ENCODE data around the gene HACL1. TPM values are rescaled to one million over a fixed set of nuclear protein-coding genes. Genes with fewer than 3 reads are reported as not detected.

The HACL1 gene
- total RNA-seq, 1 donor from 2014 or later = 24.4 TPM

DNA sequence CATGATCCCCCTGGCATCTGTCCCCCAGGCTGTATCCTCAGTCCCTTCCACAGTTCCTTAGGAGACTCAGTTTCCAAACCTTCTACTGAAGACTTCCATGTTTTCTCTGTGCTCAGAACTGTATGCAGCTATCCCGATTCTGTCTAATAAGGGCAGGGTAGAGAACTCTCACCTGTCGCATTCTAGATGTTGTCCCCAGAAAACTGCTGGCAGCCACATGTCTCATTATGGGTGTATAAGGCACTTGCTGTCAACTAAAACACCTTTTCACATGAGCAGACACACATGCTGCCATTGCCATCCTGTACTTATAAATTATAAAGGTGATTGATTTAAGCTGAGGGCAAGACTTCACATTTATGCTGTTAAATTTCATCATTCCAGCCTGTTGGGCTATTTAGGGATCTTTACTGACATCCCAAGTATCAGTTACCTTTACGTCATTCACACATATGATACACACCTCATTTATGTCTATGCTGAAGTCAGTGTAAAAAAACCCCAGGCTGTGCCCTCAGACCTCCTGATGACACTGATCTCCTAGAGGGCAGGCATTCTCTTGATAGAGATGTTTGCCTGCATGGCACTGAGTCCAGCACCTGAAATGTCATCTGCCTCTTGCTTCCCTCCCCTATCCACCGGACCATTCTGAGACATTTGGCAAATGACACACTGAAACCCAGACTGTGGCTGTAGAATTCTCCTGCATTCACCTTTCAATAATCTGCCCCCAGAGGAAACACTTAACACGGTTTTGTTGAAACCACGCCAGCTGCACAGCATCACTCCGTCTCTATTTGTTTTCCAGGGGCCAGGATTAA lies 36.0 kb upstream of the HACL1 start:
- Mint-ChIP-seq H3K4me3 (ENCODE audit: low read depth) (no peak overlapping the region), H3K4me1 (ENCODE audit: low read depth) (peaks cover 21% of the 10 kb centered on the region), H3K36me3 (ENCODE audit: insufficient read depth) (peaks cover 13% of the 10 kb centered on the region), H3K27ac (no peak overlapping the region), H3K9me3 (ENCODE audit: low read depth) (no peaks in the 10 kb centered on the region), H3K27me3 (no peaks in the 10 kb centered on the region)
- DNase-seq (ENCODE audit: low spot score, unreplicated experiment) = no peak
- TF ChIP-seq, protein P1, sequence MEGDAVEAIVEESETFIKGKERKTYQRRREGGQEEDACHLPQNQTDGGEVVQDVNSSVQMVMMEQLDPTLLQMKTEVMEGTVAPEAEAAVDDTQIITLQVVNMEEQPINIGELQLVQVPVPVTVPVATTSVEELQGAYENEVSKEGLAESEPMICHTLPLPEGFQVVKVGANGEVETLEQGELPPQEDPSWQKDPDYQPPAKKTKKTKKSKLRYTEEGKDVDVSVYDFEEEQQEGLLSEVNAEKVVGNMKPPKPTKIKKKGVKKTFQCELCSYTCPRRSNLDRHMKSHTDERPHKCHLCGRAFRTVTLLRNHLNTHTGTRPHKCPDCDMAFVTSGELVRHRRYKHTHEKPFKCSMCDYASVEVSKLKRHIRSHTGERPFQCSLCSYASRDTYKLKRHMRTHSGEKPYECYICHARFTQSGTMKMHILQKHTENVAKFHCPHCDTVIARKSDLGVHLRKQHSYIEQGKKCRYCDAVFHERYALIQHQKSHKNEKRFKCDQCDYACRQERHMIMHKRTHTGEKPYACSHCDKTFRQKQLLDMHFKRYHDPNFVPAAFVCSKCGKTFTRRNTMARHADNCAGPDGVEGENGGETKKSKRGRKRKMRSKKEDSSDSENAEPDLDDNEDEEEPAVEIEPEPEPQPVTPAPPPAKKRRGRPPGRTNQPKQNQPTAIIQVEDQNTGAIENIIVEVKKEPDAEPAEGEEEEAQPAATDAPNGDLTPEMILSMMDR (IDR thresholded peaks at IDR 0.05; ENCODE audit: unreplicated experiment) = no peak

DNA sequence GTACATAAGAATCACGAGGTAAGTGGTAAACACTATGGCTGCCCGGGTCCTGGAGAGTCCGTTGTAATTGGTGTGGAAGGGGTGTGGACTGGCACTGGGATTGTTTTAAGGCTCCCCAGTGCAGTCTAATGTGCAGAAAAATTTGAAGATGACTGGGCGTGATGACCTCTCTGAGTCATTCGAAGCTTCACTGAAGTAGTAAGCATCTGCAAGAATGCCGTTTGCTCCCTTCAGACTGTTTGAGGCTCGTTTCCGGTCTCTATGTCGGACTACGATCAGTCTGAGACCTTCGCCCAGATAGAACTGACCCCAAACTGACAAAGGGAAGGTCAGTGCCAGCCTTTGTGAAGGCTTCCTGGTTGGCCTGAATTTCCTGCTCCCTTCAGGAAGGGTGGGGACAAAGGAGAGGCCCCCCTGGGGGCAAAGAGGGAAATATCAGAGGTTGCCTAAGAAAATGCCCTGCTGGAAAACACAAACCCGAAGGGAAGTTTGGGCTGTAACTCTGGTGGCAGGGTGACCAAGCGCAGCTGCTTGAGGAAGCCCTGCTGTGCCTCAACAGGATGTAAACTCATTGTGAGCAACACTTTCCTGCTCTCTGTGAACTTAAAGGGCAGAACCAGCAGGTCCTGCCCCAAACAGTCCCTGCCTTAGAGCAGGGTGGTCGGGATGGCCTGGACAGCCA lies 34.8 kb upstream of the HACL1 start:
- Mint-ChIP-seq H3K4me1 (ENCODE audit: low read depth) (peaks cover 21% of the 10 kb centered on the region), H3K9me3 (ENCODE audit: low read depth) (no peaks in the 10 kb centered on the region), H3K27ac (peak overlapping the region; percentile 87), H3K4me3 (ENCODE audit: low read depth) (no peak overlapping the region), H3K36me3 (ENCODE audit: insufficient read depth) (peaks cover 5% of the 10 kb centered on the region), H3K27me3 (no peaks in the 10 kb centered on the region)
- TF ChIP-seq, protein P1 (IDR thresholded peaks at IDR 0.05; ENCODE audit: unreplicated experiment) = no peak
- DNase-seq (ENCODE audit: low spot score, unreplicated experiment) = no peak

DNA sequence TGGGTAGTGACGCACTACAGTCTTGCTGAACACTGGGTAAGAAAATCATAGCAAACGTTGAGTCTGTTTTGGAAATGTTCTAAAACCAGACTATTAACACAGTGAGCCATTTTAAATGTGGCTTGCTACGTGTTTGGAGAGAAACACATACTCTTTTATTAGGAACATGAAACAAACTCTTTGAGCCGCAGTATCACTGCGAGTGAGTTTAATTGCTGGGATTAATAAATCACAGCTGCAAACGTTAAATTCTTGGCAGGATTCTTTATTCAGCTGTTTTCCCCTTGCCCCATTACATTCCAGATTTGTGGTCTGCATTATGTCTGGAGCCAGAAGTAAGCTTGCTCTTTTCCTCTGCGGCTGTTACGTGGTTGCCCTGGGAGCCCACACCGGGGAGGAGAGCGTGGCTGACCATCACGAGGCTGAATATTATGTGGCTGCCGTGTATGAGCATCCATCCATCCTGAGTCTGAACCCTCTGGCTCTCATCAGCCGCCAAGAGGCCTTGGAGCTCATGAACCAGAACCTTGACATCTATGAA lies 33.8 kb upstream of the HACL1 start:
- TF ChIP-seq, protein P1 (IDR thresholded peaks at IDR 0.05; ENCODE audit: unreplicated experiment) = no peak
- no peak for DNase-seq (ENCODE audit: low spot score, unreplicated experiment)
- no peak overlapping the region for H3K4me3 Mint-ChIP-seq (ENCODE audit: low read depth)
- H3K27me3 Mint-ChIP-seq = no peaks in the 10 kb centered on the region
- H3K36me3 Mint-ChIP-seq (ENCODE audit: insufficient read depth) = peaks cover 5% of the 10 kb centered on the region
- H3K4me1 Mint-ChIP-seq (ENCODE audit: low read depth) = peaks cover 26% of the 10 kb centered on the region
- H3K9me3 Mint-ChIP-seq (ENCODE audit: low read depth) = no peaks in the 10 kb centered on the region
- H3K27ac Mint-ChIP-seq = no peak overlapping the region

DNA sequence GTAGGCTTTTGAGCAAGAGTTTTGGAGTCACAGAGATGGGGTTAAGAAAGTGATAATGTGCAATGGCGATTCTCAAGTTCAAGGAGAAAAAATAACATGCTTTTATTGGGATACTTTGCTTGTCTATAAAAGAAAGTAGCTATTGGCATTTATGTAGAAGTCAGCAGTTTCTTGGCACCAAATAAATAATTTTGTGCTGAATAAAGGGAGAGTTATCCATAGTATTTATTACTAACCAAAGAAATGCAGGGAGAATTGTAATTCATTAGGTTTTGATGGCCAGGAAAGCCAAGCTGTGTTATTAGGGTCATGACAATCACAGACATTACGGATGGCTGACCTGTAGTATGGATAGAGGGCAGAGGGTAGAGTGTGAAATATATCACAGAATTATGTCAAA lies 33.3 kb upstream of the HACL1 start:
- peaks cover 5% of the 10 kb centered on the region for H3K36me3 Mint-ChIP-seq (ENCODE audit: insufficient read depth)
- peaks cover 26% of the 10 kb centered on the region for H3K4me1 Mint-ChIP-seq (ENCODE audit: low read depth)
- H3K4me3 Mint-ChIP-seq (ENCODE audit: low read depth) = no peak overlapping the region
- no peaks in the 10 kb centered on the region for H3K27me3 Mint-ChIP-seq
- H3K9me3 Mint-ChIP-seq (ENCODE audit: low read depth) = no peaks in the 10 kb centered on the region
- H3K27ac Mint-ChIP-seq = no peak overlapping the region
- no peak for DNase-seq (ENCODE audit: low spot score, unreplicated experiment)
- TF ChIP-seq, protein P1 (IDR thresholded peaks at IDR 0.05; ENCODE audit: unreplicated experiment) = no peak

DNA sequence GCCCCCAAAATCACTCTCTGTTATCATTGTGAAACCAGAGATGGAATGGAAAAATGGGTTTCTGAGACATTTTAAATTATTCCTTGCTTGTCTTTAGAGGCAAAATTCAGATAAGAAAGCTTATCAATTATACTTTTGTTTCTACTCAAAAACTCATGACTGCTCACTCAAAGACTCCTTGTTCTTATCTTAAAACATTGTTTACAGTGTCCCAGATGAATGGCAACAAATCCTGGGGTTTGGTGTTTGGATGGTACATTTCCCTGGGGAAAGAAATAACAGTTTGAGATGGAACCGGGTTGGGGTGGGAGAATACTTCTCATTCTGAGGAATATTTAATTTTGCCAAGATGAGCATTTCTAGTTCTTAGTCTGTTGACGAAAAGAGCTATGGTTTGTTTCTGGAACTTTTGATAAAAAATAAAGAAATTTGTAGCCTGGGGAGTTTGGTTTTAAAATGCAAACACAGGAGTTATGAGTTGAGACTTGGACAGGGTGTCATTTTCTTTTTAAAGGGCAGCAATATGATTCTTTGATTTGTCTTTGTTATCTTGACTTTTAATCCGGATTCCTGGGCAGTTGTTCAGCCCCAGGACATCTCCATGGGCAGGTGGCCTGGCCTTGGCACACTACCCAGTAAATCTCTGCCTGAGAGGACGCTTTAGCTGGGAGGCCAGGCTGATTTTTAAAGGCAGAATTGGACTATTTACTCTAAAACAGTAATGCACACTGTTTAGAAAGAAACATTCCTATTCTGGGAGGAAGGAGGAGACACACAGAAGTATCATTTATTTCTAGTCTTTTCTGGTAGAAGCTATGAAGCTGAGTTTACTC lies 32.6 kb upstream of the HACL1 start:
- peak overlapping the region; percentile 7 for H3K4me3 Mint-ChIP-seq (ENCODE audit: low read depth)
- no peak for DNase-seq (ENCODE audit: low spot score, unreplicated experiment)
- peaks cover 5% of the 10 kb centered on the region for H3K36me3 Mint-ChIP-seq (ENCODE audit: insufficient read depth)
- TF ChIP-seq, protein P1 (IDR thresholded peaks at IDR 0.05; ENCODE audit: unreplicated experiment) = no peak
- peak overlapping the region; percentile 66 for H3K27ac Mint-ChIP-seq
- no peaks in the 10 kb centered on the region for H3K27me3 Mint-ChIP-seq
- H3K9me3 Mint-ChIP-seq (ENCODE audit: low read depth) = no peaks in the 10 kb centered on the region
- H3K4me1 Mint-ChIP-seq (ENCODE audit: low read depth) = peaks cover 26% of the 10 kb centered on the region

Data from progenitor cell of endocrine pancreas (in vitro differentiated cells).